NT2/D1 (cell line): ENCODE results near the gene INPP5B.

Source experiments
- YY1 ChIP-seq: IDR thresholded peaks from 2 replicates; pipeline ENCODE4 v1.6.1; 2011; ENCODE audit not compliant: insufficient read length, insufficient read depth
- ZNF274 ChIP-seq: IDR thresholded peaks from 2 replicates; pipeline ENCODE4 v1.6.1; 2011; ENCODE audit warnings: mild to moderate bottlenecking, low read depth, low read length

DNA sequence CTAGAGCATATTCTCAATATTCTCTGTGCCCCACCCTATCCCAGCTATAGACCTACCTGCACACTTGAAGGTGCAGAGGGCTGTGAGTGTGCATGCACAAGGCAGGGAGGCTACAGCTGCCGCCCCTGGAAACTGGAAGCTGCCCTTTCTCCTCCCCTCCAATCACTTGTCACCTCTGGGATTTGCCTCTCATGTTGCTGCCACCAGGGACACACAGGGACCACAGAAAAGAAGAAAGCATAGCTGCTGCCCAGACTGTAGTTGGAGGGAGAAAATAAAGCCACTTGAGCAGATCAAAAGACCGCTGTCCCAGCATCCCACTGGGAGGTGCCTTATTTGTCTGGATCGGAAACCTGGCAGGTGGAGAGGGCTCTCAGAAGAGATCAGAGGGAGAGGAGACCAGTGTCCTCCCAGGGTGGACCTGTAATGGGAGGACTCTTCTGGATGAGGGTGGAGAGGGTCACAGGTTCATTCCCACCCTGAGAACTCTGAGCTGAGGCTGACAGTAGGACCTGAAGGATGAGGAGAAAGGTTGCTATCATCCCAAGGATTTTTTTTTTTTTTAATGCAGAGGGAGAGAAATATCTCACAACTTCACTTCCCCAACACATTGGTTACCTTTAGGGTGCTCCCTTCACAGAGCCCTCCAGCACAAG, 7.6 kb upstream of the INPP5B start:
- TF ChIP-seq ZNF274 (no peak), YY1 (no peak)
